GM19463 (cell line): ENCODE data around the gene CBLIF.
A peak's percentile ranks its signal among the peaks of the same experiment; 100 is the strongest.
"Not testable (repeated sequence)": the region's sequence is repeated elsewhere in the genome, so short reads cannot be mapped to it uniquely, and the experiment has no call there.

ENCODE experiments used
- ATAC-seq: cut with Tn5 transposase; IDR thresholded peaks from one replicate; pipeline ENCODE4 v1.9.1; 2021; ENCODE audit warnings: mild to moderate bottlenecking, moderate library complexity; ENCODE audit not compliant: unreplicated experiment

The CBLIF gene

DNA sequence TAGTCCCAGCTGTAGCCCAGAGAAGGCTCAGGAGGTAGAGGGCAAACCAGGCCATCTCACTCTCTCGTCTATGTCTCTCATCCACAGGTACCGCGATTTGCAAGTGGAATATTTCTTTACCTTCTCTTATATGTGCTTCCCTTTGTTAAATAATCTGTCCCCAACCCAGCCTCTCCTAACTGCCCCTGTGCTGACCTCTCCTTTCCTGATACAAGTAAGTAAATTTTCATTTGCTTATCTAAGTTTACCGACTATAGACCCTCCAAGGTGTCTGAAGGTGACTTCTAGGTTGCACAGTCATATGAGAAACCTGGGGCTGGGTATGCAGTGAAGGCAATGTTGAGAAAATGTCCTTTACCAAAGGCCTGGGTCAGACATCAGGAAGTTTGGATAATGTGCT, at the start of gene CBLIF:
CBLIF (minus strand) TSS at position 101 of the 400 bp plus-strand sequence; CDS start at position 55, 46 bp downstream.
- no peak for ATAC-seq

DNA sequence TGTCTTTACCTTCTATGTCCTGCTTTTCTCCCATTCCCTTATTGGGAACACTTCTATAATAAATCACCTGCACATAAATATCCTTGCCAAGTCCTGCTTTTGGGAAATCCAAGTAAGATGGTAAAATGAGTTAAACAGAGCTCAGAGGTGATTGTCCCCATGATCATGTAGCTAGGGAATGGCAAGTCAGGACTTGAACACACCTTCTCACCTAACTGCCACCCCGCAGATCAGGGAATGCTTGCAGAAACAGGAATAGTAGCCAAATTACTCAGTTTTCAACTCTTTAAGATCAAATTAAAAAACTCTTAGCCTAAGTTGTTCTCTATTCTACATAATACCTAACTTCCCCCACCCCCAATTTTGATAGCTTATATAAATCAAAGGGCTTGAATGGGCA, 49.3 kb upstream of the CBLIF start:
- ATAC-seq = no peak

DNA sequence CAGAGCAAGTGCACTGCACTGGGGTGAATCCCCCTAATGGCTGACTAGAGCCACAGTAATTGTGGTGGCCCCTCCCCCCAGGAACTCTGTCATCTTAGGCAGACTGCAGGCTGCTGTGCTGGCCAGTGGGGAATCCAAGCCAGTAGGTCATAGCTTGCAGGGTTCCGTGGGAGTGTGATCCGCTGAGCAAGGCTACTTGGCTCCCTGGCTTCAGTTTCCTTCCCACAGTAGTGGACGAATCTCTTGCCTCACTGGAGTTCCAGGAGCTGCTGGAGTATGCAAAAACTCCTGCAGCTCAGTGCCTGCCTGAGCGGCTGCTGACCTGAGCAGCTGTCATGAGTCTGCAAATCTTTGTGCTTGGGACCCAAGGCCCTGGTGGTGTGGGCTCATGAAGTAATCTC, 46.5 kb upstream of the CBLIF start:
- no peak for ATAC-seq

DNA sequence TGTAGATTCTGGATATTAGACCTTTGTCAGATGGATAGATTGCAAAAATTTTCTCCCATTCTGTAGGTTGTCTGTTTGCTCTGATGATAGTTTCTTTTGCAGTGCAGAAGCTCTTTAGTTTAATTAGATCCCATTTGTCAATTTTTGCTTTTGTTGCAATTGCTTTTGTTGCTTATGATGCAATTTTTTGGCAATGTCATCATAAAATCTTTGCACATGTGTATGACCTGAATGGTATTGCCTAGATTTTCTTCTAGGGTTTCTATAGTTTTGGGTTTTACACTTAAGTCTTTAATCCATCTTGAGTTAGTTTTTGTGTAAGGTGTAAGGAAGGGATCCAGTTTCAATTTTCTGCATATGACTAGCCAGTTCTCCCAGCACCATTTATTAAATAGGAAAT, 41.9 kb upstream of the CBLIF start:
- not testable (repeated sequence) for ATAC-seq

DNA sequence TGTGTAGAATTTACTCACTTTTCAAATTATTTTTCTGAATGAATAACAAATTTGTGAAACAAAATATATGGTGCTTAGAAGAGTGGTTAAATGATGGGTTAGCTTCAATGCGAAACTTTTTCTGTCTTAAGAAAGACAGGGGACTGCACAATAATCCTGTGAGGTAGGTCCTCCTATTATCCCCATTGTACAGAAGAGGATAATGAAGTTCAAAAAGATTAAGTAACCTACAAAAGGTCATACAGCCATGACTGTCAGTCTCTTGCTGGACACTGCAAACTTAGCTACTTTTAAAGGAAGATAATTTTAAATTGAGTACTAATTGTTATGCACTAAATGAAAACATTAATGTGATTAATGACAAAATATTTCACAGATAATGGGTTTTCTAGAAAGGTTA, 38.3 kb upstream of the CBLIF start:
- no peak for ATAC-seq

- ATAC-seq = no peak
Measured at GRCh38 chr11:59879567-59879966, 34.3 kb upstream of the CBLIF start.

- no peak for ATAC-seq
Measured at GRCh38 chr11:59878575-59878974, 33.3 kb upstream of the CBLIF start, which contains the start of gene OOSP3. OOSP3 (plus strand) TSS chr11:59878782; CDS start chr11:59878809, 27 bp downstream.

GRCh38 chr11:59877784-59878183, 32.5 kb upstream of the CBLIF start:
- ATAC-seq = no peak

GRCh38 chr11:59877325-59877724, 32.0 kb upstream of the CBLIF start:
- no peak for ATAC-seq

GRCh38 chr11:59875856-59876519, 30.7 kb upstream of the CBLIF start:
- ATAC-seq = no peak

DNA sequence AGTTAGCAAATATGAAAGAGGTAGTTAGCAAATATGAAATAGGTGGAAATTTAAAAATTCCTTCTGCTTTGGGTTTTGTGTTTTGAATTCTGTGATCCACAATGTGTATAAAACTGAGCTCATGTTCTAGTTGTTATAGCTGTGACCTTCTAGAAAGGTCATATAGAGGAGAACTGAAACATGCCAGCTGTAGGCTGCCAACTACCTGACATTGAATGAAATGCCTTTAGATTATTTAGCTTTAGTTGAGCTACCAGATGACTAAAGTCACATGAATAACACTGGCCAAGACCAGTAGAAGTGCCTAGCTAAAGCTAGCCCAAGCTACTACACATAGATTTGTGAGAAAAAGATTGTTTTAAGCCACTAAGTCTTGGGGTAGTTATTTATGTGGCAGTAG, 26.8 kb upstream of the CBLIF start:
- ATAC-seq = no peak

DNA sequence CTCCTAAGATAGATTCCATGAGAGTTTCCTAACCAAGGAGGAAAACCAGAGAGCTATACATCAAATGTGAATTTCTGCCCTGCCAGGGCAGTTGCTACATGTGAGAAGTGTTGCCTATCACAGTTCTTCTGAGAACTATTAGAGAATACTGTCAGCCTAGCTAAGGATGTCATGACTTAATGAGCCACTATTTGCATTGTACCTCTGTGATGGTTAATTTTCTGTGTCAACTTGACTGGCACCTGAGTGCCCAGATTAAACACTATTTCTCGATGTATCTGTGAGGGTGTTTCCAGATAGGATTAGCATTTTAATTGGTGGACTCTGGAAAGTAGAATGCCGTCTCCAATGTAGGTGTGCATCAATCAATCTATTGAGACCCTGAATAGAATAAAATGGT, 22.6 kb upstream of the CBLIF start:
- ATAC-seq = no peak

- no peak for ATAC-seq
Measured at GRCh38 chr11:59866836-59867235, 21.5 kb upstream of the CBLIF start.

- no peak for ATAC-seq
Measured at GRCh38 chr11:59866397-59866796, 21.1 kb upstream of the CBLIF start, which contains the start of gene TCN1. TCN1 (minus strand) TSS chr11:59866487; CDS start chr11:59866470, 17 bp downstream.

DNA sequence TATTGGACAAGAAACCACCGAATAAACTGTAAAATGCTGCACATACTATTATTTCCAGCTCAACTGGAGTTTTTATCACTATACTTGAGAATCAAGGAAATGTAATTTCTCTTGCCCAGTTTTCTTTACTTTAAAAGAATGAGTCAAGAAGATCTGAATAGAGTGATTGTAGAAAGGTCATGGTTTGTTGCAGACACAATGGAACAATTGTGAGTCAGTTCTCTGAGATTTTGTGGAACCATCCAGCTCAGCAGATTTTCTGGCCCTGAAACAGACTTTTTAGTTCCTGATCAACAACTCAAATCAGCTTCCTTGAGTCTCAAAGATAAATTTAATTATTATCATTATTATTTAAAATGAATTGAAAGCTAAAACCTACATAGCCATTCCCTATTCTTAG, 19.7 kb upstream of the CBLIF start:
- no peak for ATAC-seq

DNA sequence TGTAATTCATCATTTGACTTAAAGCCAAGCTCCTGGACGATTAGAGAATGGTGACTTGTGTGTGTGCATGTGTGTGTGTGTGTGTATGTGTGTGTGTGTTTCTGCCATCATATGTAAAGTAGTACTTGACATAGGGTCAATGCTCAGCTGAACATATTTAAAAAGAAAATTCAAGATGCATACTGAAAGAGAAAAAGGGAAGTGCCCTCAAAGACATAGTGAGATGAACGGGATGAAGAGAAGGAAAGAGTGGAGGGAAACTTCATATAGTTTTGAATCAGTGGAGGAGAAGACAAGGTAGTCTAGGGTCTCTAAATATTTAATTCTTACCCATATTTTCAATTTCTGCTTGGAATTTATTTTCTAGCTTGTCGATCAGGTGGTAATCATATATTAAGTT, 17.0 kb upstream of the CBLIF start:
- ATAC-seq = no peak

- ATAC-seq = no peak
Measured at GRCh38 chr11:59859673-59860072, 14.4 kb upstream of the CBLIF start.

GRCh38 chr11:59857439-59858434, 12.4 kb upstream of the CBLIF start:
- ATAC-seq = no peak

GRCh38 chr11:59854871-59855270, 9.6 kb upstream of the CBLIF start:
- ATAC-seq = no peak

- not testable (repeated sequence) for ATAC-seq
Measured at GRCh38 chr11:59851416-59851815, 6.1 kb upstream of the CBLIF start.

DNA sequence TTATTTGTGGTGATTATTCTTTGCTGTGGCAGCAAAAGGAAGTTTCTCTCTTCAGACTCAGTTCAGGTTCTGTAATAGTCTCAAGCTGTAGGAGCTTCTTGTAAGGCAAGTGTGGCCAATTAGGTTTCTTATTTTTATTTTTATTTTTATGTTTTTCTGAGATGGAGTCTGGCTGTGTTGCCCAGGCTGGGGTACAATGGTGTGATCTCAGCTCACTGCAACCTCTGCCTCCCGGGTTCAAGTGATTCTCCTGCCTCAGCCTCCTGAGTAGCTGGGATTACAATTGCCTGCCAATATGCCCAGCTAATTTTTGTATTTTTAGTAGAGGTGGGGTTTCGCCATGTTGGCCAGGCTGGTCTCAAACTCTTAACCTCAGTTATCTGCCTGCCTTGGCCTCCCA, 4.3 kb upstream of the CBLIF start:
- not testable (repeated sequence) for ATAC-seq

DNA sequence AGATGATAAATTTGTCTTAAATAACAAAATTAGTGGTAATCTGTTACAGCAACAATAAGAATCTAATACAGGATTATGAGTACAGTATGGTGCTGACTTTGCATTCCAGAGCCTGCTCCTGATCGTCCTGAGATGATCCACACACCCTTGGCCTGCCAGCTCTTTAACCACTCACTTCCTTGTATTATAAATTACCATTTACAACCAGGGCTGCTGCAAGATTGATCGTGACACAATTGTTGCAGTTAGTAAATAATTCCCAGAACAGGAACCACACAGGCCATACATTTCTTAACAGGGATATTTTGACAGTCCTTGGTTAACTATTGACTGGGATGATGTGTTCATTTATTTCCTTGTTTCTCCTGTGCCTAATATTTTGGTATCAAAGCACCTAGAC, 3.8 kb upstream of the CBLIF start:
- ATAC-seq = peak; percentile 45
